M059J (cell line): ENCODE data around the gene EIF2S3B. TPM values are rescaled to one million over a fixed set of nuclear protein-coding genes. Genes with fewer than 3 reads are reported as not detected.

ENCODE experiments used
- DNase-seq: peaks from one replicate; pipeline ENCODE4 v3.0.0-alpha.2; 2012; ENCODE audit warnings: low read depth
- total RNA-seq: library from RNA; depleted of rRNA; stranded (reverse); fragments of >200 nt; shearing (Covaris generic); gene quantifications from 2 replicates; pipeline ENCODE4 v1.2.3, GENCODE V29; 2014; rRNA removed

The EIF2S3B gene
- total RNA-seq, 1 experiment from 2014 or later, result 1.1 TPM

GRCh38 chr12:10554228-10554755, 48.6 kb downstream of the EIF2S3B start:
- DNase-seq, result no peak

DNA sequence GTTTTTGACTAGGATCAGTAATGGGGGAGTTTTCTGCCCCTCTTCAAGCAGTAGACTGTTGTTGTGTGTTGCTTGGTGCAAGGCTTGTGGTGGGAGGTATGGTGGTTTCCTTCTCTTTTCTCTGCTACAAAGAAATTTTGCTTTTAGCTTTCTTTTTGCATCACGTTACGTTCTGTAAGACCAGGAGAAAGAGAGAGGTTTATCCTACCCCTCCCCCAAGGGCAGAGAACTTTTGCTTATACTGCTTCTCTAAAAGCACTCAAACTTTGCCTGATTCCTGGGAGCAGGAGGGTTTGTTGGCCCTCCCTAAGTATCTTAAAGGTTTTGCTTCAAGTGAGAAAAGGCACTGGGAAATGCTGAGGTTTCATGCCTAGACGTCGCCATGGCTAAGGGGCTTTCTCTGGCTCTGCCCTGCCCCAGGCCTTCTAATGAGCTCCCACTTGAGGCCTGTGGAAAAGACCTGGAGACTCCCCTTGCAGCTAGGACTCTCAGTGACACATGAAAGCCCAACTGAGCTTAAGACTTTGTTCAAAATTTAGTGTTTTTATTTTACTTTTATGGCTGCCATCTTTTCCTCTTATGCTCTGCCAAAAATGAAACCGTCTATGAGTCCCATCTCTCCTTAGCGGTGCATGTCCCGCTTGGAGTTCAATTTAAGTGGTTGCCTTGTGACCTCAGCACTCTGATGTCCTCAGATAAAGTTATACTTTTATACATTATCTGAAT, 49.2 kb downstream of the EIF2S3B start:
- DNase-seq, result no peak

GRCh38 chr12:10557329-10557728, 51.6 kb downstream of the EIF2S3B start:
- DNase-seq, result no peak

GRCh38 chr12:10557766-10558165, 52.1 kb downstream of the EIF2S3B start:
- DNase-seq, result no peak

Other genes with a start within 250 kb of the EIF2S3B start
- gene KLRD1, start 198.0 kb upstream of the EIF2S3B start, total RNA-seq, result not detected in 2 replicates
- not detected in 2 replicates for gene KLRK1, start 115.8 kb upstream of the EIF2S3B start, total RNA-seq
- gene KLRC4, start 96.1 kb upstream of the EIF2S3B start, total RNA-seq, result not detected in 2 replicates
- gene KLRC3, start 85.3 kb upstream of the EIF2S3B start, total RNA-seq, result not detected in 2 replicates
- not detected in 2 replicates for gene KLRC2, start 69.9 kb upstream of the EIF2S3B start, total RNA-seq
- gene KLRC1, start 52.5 kb upstream of the EIF2S3B start, total RNA-seq, result not detected in 2 replicates
- gene MAGOHB, start 107.7 kb downstream of the EIF2S3B start, total RNA-seq, result 51.5 and 90.2 TPM in 2 replicates
- gene STYK1, start 168.2 kb downstream of the EIF2S3B start, total RNA-seq, result 1.6 and 5.9 TPM in 2 replicates
- gene YBX3, start 217.4 kb downstream of the EIF2S3B start, total RNA-seq, result 44.7 and 46.6 TPM in 2 replicates